ENCODE results near the gene NMNAT3. TPM values are rescaled to one million over a fixed set of nuclear protein-coding genes. Genes with fewer than 3 reads are reported as not detected.

Gene NMNAT3
- total and polyA plus RNA-seq, 2 donors from 2014 or later = 6.4 to 13.8 TPM

GRCh38 chr3:139557041-139557440, 120.7 kb downstream of the NMNAT3 start:
- Histone ChIP-seq H3K4me3 (ENCODE audit: low read length in 3 of 3) (no peak overlapping the region), H3K4me1 (ENCODE audit: control insufficient read depth in 2 of 3, insufficient read depth in 2 of 3, low read depth in 1 of 3, low read length in 3 of 3) (no peaks in the 10 kb centered on the region), H3K27me3 (ENCODE audit: control insufficient read depth, insufficient read depth, low read length) (no peaks in the 10 kb centered on the region), H3K9ac (ENCODE audit: low read length in 3 of 3) (no peak overlapping the region), H3K36me3 (ENCODE audit: control insufficient read depth in 2 of 3, insufficient read depth in 3 of 3, low read length in 3 of 3) (no peaks in the 10 kb centered on the region), H3K9me3 (ENCODE audit: control insufficient read depth in 2 of 3, insufficient read depth in 1 of 3, low read length in 3 of 3) (no peaks in the 10 kb centered on the region), H3K27ac (ENCODE audit: low read depth in 2 of 2, low read length in 2 of 2) (no peak overlapping the region)
- DNase-seq = no peak
- no peak for TF ChIP-seq CTCF (IDR thresholded peaks at IDR 0.05; ENCODE audit: borderline replicate concordance, extremely low read depth, insufficient read depth)
- intact Hi-C loops (cut with DNase I) = loop anchor here (10.0 kb wide), 1 partner anchor 122 kb away; no protein-coding TSS in a partner anchor
- no peak for FAIRE-seq

- no peak overlapping the region for H3K4me3 ChIP-seq (ENCODE audit: low read length in 3 of 3)
- no peak overlapping the region for H3K27ac ChIP-seq (ENCODE audit: low read depth in 2 of 2, low read length in 2 of 2)
- H3K36me3 ChIP-seq (ENCODE audit: control insufficient read depth in 2 of 3, insufficient read depth in 3 of 3, low read length in 3 of 3) = no peaks in the 10 kb centered on the region
- DNase-seq = peak in 2 of 5 donors; percentile 64 to 93
- no peaks in the 10 kb centered on the region for H3K27me3 ChIP-seq (ENCODE audit: control insufficient read depth, insufficient read depth, low read length)
- H3K9me3 ChIP-seq (ENCODE audit: control insufficient read depth in 2 of 3, insufficient read depth in 1 of 3, low read length in 3 of 3) = no peaks in the 10 kb centered on the region
- intact Hi-C loops (cut with DNase I) = loop anchor here (10.0 kb wide), 1 partner anchor 120 kb away; no protein-coding TSS in a partner anchor
- no peak for TF ChIP-seq CTCF (IDR thresholded peaks at IDR 0.05; ENCODE audit: borderline replicate concordance, extremely low read depth, insufficient read depth)
- FAIRE-seq = no peak
- no peak overlapping the region for H3K9ac ChIP-seq (ENCODE audit: low read length in 3 of 3)
- no peaks in the 10 kb centered on the region for H3K4me1 ChIP-seq (ENCODE audit: control insufficient read depth in 2 of 3, insufficient read depth in 2 of 3, low read depth in 1 of 3, low read length in 3 of 3)
These were observed 122.5 kb downstream of the NMNAT3 start for GRCh38 chr3:139555249-139555648.

- FAIRE-seq (no peak), DNase-seq (no peak)
- Histone ChIP-seq H3K4me1 (ENCODE audit: control insufficient read depth in 2 of 3, insufficient read depth in 2 of 3, low read depth in 1 of 3, low read length in 3 of 3) (no peaks in the 10 kb centered on the region), H3K9ac (ENCODE audit: low read length in 3 of 3) (no peak overlapping the region), H3K9me3 (ENCODE audit: control insufficient read depth in 2 of 3, insufficient read depth in 1 of 3, low read length in 3 of 3) (no peaks in the 10 kb centered on the region), H3K4me3 (ENCODE audit: low read length in 3 of 3) (no peak overlapping the region), H3K27me3 (ENCODE audit: control insufficient read depth, insufficient read depth, low read length) (no peaks in the 10 kb centered on the region), H3K36me3 (ENCODE audit: control insufficient read depth in 2 of 3, insufficient read depth in 3 of 3, low read length in 3 of 3) (no peaks in the 10 kb centered on the region), H3K27ac (ENCODE audit: low read depth in 2 of 2, low read length in 2 of 2) (no peak overlapping the region)
- intact Hi-C loops (cut with DNase I) = loop anchor here (10.0 kb wide), 1 partner anchor 120 kb away; no protein-coding TSS in a partner anchor
- TF ChIP-seq CTCF (IDR thresholded peaks at IDR 0.05; ENCODE audit: borderline replicate concordance, extremely low read depth, insufficient read depth) = no peak
These were observed 123.1 kb downstream of the NMNAT3 start for GRCh38 chr3:139554628-139555027.

Data from kidney (tissue), 14 donors.